ENCODE results near the gene GOLM1. TPM values are rescaled to one million over a fixed set of nuclear protein-coding genes. Genes with fewer than 3 reads are reported as not detected.

Gene GOLM1
- total and polyA plus RNA-seq, 2 of the 8 experiments (the other 6 are each of a cell fraction or from before 2014, with no cell fraction given), result 45.9 to 88.9 TPM

- TF ChIP-seq CTCF (IDR thresholded peaks at IDR 0.05; ENCODE audit: control extremely low read depth in 1 of 3, insufficient read depth in 1 of 3, low read depth in 1 of 3, low read length in 3 of 3) (no peak), CTBP2 (IDR thresholded peaks at IDR 0.05; ENCODE audit: borderline replicate concordance, insufficient read depth, insufficient read length, low read length) (peak; percentile 15), RBBP5 (IDR thresholded peaks at IDR 0.05; ENCODE audit: borderline replicate concordance, low read depth, low read length) (peak; percentile 35), RFX5 (IDR thresholded peaks at IDR 0.05; ENCODE audit: borderline replicate concordance, low read depth, low read length) (no peak), JUN (IDR thresholded peaks at IDR 0.05; ENCODE audit: low read depth, low read length) (no peak), JUND (IDR thresholded peaks at IDR 0.05; ENCODE audit: low read length) (no peak), TBP (IDR thresholded peaks at IDR 0.05; ENCODE audit: low read depth, low read length) (no peak), HDAC6 (IDR thresholded peaks at IDR 0.05; ENCODE audit: low read depth, low read length) (no peak), CHD2 (IDR thresholded peaks at IDR 0.05; ENCODE audit: low read length) (no peak), YY1 (IDR thresholded peaks at IDR 0.05; ENCODE audit: low read depth, low read length) (no peak), TCF12 (IDR thresholded peaks at IDR 0.05; ENCODE audit: low read depth, low read length) (no peak), SAP30 (IDR thresholded peaks at IDR 0.05; ENCODE audit: insufficient read depth, insufficient replicate concordance, low read length) (no peak), POU5F1 (IDR thresholded peaks at IDR 0.05; ENCODE audit: low read depth, low read length) (no peak), MAFK (IDR thresholded peaks at IDR 0.05; ENCODE audit: low read depth, low read length) (no peak), CBX5 (IDR thresholded peaks at IDR 0.05; ENCODE audit: low read depth, low read length) (no peak), KDM4A (IDR thresholded peaks at IDR 0.05; ENCODE audit: low read depth, low read length, severe bottlenecking) (peak; percentile 38), ATF2 (IDR thresholded peaks at IDR 0.05; ENCODE audit: low read length) (no peak), EZH2 (IDR thresholded peaks at IDR 0.05; ENCODE audit: low read depth, low read length, severe bottlenecking) (no peak), BRCA1 (IDR thresholded peaks at IDR 0.05; ENCODE audit: low read depth, low read length) (no peak), CBX8 (IDR thresholded peaks at IDR 0.05; ENCODE audit: borderline replicate concordance, low read depth, low read length) (no peak)
Observed at GRCh38 chr9:86099701-86100364, 475 bp upstream of the GOLM1 start (continued).
